Aorta (tissue), 5 donors: ENCODE results near the gene GPER1. TPM values are rescaled to one million over a fixed set of nuclear protein-coding genes. Genes with fewer than 3 reads are reported as not detected.
A peak's percentile ranks its signal among the peaks of the same experiment; 100 is the strongest.

ENCODE experiments used
- ATAC-seq: fragments of 200-7000 bp; cut with Tn5 transposase; one replicate; pipeline ENCODE4 v1.9.1; 2022; ENCODE audit warnings: moderate library complexity; ENCODE audit not compliant: low FRiP score
- DNase-seq, 2 donors: peaks; one replicate each; pipeline ENCODE4 v3.0.0-alpha.2; 2020
- H3K27ac ChIP-seq, 2 donors: one replicate each; pipeline ENCODE4 v1.5.1; 2013; ENCODE audit warnings: low read length in 2 of 2, mild to moderate bottlenecking in 2 of 2, moderate library complexity in 2 of 2, control low read depth in 1 of 2, inconsistent platforms in 1 of 2, low read depth in 1 of 2
- H3K27me3 ChIP-seq, 2 donors: one replicate each; pipeline ENCODE4 v1.6.1; 2013; ENCODE audit warnings: control low read depth in 1 of 2, low read length in 1 of 2, mild to moderate bottlenecking in 1 of 2, moderate library complexity in 1 of 2; ENCODE audit not compliant: insufficient read depth in 2 of 2, control insufficient read depth in 1 of 2
- H3K36me3 ChIP-seq, 2 donors: one replicate each; pipeline ENCODE4 v1.6.1; 2013; ENCODE audit warnings: control low read depth in 1 of 2, low read length in 1 of 2, mild to moderate bottlenecking in 1 of 2; ENCODE audit not compliant: insufficient read depth in 2 of 2, control insufficient read depth in 1 of 2
- H3K4me1 ChIP-seq, 2 donors: one replicate each; pipeline ENCODE4 v1.6.1; 2013; ENCODE audit warnings: low read length in 2 of 2, control low read depth in 1 of 2, mild to moderate bottlenecking in 1 of 2, moderate library complexity in 1 of 2; ENCODE audit not compliant: insufficient read depth in 2 of 2, control insufficient read depth in 1 of 2
- H3K4me3 ChIP-seq, 2 donors: one replicate each; pipeline ENCODE4 v1.5.1; 2013; ENCODE audit warnings: low read length in 2 of 2, control low read depth in 1 of 2, mild to moderate bottlenecking in 1 of 2
- H3K9me3 ChIP-seq: one replicate; pipeline ENCODE4 v1.6.1; 2013; ENCODE audit warnings: mild to moderate bottlenecking, low read length; ENCODE audit not compliant: control insufficient read depth
- WGBS, 2 donors: extraction: QIAGEN DNeasy Blood & Tissue Kit; methylation state at CpG; one replicate each; pipeline ENCODE4 v1.1.7; 2013; 5-methylcytosine and 5-hydroxymethylcytosine counted together
- intact Hi-C, 2 donors: fragments of 100-400 bp; cut with DNase I; formaldehyde crosslinking; loops; one replicate each; pipeline versions ENCODE4 v1.14.2 to v1.15.0; 2022
- polyA plus RNA-seq, 2 donors: library from polyadenylated mRNA; stranded (reverse); fragments of 200-250 nt; gene quantifications; one replicate each; pipeline ENCODE4 v1.2.3, GENCODE V29; 2013
- total RNA-seq, 2 donors: library from RNA; stranded (reverse); fragmentation: NEBNext Ultra II Directional; extraction: Animal tissue kit (Norgen Biotek cat#: 25700); gene quantifications; one replicate each; pipeline ENCODE4 v1.2.1, GENCODE V29; 2021
- donor health status: healthy with polysubstance abuse.
- donor health status: Bipolar disorder and iron deficiency.
- donor health status: DM: no; HTN: no; CAD: no.
- donor health status: DM: no; HTN: no; CAD: no.
- donor health status: DM: yes; HTN: yes; CAD: no.

The GPER1 gene
- total and polyA plus RNA-seq, 4 donors, result 2.8 to 11.2 (median 4.8) TPM

DNA sequence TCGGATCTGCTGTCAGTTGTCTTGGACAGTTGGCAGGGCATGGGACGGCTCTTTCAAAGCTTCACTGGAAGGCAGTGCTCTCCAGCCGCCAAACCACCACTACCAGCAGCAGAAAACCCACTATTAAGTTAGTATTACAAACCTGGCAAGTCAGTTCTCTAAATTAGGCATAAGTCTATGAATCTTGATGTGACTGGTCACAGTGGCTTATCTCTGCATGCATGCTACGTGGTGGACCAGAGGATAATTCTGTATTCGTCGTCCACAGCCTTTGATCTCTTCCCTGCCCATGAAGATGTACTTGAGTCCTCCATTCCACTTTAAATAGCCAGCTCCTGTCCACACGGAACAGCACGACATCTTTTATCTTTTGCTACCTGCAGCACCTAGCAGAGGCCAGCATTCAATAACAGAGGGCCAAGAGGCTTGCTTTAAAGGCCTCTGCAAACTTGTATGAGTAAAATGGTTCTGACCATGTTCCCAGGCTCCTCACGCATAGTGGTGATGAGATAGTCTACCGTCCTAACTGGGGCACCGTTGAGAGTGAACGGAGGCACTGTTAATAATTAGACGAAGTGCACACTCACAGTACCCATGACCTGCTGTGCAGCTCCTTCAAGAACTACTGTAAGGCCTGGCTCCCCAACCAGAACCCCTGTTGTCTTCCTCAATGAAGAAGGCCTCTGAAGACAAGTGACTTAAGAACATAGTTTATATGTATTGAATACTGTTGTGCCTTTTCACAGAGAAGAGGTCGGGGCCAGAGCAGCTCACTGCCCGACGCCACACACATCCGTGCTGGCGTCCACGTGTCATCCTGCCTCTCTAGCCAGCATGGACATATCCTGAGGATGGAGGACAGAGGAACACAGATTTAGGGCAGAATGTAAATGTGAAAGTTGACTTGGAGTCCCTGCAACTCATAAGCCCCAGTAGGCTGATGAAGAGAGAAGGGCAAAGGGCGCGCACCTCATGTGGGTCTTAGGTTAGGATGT, 42.5 kb upstream of the GPER1 start:
- intact Hi-C loops, result loop anchor here in 1 of 2 donors (2.0 kb wide), 1 partner anchor 17 kb away; no protein-coding TSS in a partner anchor
- ATAC-seq, result no peak
- no peaks in the 10 kb centered on the region for H3K9me3 ChIP-seq
- WGBS, 2 donors, result 75 to 78% methylated on average over 21 of the region's 21 CpGs
- no peak for DNase-seq
- H3K36me3 ChIP-seq, result no peaks in the 10 kb centered on the region
- peak overlapping the region; percentile 41 to 80 for H3K4me3 ChIP-seq
- H3K27ac ChIP-seq, result no peak overlapping the region
- no peaks in the 10 kb centered on the region for H3K4me1 ChIP-seq
- H3K27me3 ChIP-seq, result no peaks in the 10 kb centered on the region

DNA sequence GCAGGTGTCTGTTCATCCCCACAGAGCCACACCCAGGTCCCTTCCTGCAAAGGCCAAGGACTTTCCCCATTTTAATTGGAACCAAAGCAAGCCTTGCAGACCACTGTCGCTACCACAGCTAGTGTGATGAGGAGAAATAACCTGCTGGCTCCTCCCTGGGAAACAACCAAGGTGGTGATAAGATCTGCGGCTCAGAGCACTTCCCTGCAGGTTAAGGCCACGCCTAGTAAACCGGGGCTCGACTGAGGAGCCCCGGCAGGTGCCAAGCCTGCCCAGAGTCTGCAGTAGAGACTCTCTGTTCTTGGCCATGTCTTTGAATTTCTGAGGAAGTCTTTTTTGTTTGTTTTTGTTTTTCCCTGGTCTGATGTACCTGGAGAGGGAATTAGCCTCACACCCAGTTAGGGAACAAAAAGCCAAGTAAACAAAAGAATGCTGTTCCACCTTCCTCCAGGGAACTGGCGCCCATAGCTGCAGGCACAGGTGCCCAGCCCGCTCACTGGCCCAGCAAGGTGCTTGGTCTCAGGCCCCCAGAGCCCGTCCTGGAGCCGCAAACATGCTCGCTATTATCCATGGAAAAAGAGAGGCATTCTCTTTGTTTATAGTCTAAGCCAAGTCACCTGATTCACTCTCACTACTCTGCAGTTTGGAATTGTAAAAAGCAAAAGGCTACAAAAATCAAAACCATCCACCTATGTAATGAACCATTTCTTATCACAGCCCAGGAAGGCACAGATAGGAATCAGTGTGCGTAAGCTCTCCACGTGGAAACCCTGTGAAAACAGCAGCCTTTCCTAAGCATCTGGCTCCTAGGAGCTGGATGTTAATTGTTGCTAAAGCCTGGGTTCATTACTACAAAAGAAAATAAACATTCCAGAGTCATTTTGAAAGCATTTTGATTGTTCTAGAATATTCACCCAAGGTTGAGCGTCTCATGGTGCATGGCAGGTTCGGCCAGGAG, 40.9 kb upstream of the GPER1 start:
- H3K27ac ChIP-seq, result no peak overlapping the region

GRCh38 chr7:1049006-1049741, 38.7 kb upstream of the GPER1 start:
- Histone ChIP-seq H3K4me1 (no peaks in the 10 kb centered on the region), H3K27ac (no peak overlapping the region), H3K36me3 (no peaks in the 10 kb centered on the region), H3K27me3 (no peaks in the 10 kb centered on the region), H3K9me3 (no peaks in the 10 kb centered on the region), H3K4me3 (no peak overlapping the region)
- intact Hi-C loops, result no loop called here
- ATAC-seq (no peak), DNase-seq (no peak)
- WGBS, 2 donors, result 91% methylated on average over 23 of the region's 23 CpGs

More for the DNA sequence above, 40.9 kb upstream of the GPER1 start:
- ATAC-seq, result no peak
- H3K36me3 ChIP-seq, result no peaks in the 10 kb centered on the region
- intact Hi-C loops, result no loop called here
- WGBS, 2 donors, result 89 to 92% methylated on average over 15 of the region's 15 CpGs
- H3K4me1 ChIP-seq, result no peaks in the 10 kb centered on the region
- H3K4me3 ChIP-seq, result no peak overlapping the region
- no peaks in the 10 kb centered on the region for H3K27me3 ChIP-seq
- no peak for DNase-seq
- no peaks in the 10 kb centered on the region for H3K9me3 ChIP-seq

DNA sequence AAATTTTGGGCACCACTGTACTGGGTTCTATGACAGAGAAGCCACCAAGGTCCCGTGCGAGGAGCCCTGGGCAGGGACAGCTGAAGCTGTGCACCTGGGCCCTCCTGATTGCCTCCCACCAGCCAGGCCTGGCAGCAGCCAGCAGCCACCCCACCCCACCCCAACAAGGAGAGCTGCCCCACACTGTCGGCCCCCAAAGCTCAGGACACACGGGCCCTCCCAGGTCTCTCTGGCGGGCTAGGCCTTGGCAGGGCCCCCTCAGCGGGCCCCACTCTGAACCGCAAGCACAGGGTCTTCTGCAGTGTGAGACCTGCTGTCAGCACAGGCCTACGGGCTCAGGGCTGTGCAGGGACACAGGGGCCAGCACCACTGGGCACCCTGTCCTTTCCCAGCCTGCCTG, 38.1 kb upstream of the GPER1 start:
- Histone ChIP-seq H3K4me3 (no peak overlapping the region), H3K9me3 (no peaks in the 10 kb centered on the region), H3K27ac (no peak overlapping the region), H3K4me1 (no peaks in the 10 kb centered on the region), H3K36me3 (no peaks in the 10 kb centered on the region), H3K27me3 (no peaks in the 10 kb centered on the region)
- intact Hi-C loops, result no loop called here
- 92 to 94% methylated on average over 8 of the region's 8 CpGs for WGBS, 2 donors
- DNase-seq (no peak), ATAC-seq (no peak)

DNA sequence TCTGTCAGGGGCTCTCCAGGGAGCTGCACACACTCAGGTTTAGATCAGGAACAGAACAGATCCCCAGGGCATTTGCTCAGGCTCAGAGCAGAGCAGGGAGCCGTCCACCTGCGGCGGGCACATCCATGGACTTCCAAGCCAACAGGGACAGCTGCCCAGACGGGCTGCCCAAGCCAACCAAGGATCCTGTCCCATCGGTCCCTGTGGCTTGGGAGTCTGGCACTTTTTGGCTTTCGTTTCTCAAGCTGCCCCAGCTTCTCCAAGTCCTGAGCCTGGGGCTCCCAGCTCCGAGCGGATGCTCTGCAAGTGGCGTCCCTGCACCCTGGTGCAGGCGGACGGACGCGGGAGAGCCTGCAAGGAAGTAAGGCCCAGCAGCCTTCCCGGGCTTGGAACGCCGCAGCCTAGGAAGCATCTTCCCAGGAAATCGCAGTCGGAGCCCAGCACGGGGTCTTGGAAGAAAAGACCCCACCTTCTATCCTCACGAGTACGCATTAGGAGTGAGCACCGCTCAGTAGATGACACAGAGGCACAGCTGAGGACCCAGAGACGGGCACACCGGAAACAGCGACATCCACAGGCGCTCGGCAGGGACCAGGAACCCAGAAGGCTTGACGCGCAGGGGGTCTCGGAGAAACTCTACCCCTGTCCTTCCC, 37.5 kb upstream of the GPER1 start:
- no peak overlapping the region for H3K27ac ChIP-seq
- H3K36me3 ChIP-seq, result no peaks in the 10 kb centered on the region
- H3K27me3 ChIP-seq, result no peaks in the 10 kb centered on the region
- 93 to 94% methylated on average over 30 of the region's 30 CpGs for WGBS, 2 donors
- ATAC-seq (no peak), DNase-seq (peak in 1 of 2 donors; percentile 42)
- intact Hi-C loops, result no loop called here
- H3K4me1 ChIP-seq, result no peaks in the 10 kb centered on the region
- no peaks in the 10 kb centered on the region for H3K9me3 ChIP-seq
- no peak overlapping the region for H3K4me3 ChIP-seq

DNA sequence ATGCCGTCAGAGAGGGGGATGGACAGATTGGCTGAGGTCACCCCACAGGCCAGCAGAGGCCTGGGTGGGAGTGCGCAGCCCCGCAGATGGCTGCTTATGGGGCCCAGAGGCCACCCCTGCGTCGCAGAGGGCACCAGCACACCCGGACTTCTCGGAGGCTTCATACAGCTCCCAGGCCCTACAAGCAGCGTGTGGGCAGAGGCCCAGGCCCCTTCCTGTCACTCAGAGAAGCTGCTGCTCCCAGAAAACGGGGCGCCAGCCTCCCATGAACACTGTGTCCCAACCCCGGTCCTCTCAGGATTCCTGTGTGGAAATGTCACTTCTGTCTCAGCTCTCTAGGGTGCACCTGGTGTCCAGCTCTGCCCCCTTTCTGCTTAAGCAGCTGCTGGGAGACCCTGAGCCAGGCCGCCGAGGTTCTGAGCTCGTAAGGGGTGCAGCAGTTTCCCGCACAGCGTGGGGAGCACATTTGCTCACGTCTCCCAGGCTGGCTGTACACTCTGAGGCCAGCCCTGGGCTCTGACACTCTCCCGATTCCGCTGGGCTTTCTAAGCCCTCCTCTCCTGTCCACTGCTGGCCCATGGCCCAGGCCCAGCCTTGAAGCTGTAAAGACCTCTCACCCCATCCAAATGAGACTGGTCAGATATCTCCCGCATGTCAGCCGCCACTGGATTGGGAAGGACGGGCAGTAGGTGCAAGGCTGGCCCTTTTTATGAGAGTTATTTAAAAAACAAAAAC, 36.8 kb upstream of the GPER1 start:
- Histone ChIP-seq H3K4me1 (no peaks in the 10 kb centered on the region), H3K9me3 (no peaks in the 10 kb centered on the region), H3K27ac (no peak overlapping the region), H3K36me3 (no peaks in the 10 kb centered on the region), H3K27me3 (no peaks in the 10 kb centered on the region), H3K4me3 (no peak overlapping the region)
- 89 to 95% methylated on average over 22 of the region's 22 CpGs for WGBS, 2 donors
- no peak for ATAC-seq
- intact Hi-C loops, result no loop called here
- peak in 1 of 2 donors; percentile 37 for DNase-seq

- peak; percentile 19 for ATAC-seq
- 43% methylated on average over 20 of the region's 20 CpGs for WGBS, 2 donors
- no peak overlapping the region for H3K4me3 ChIP-seq
- no peak overlapping the region for H3K27ac ChIP-seq
- H3K9me3 ChIP-seq, result no peaks in the 10 kb centered on the region
- no peaks in the 10 kb centered on the region for H3K36me3 ChIP-seq
- H3K4me1 ChIP-seq, result no peaks in the 10 kb centered on the region
- peak in 1 of 2 donors; percentile 54 for DNase-seq
- intact Hi-C loops, result no loop called here
- no peaks in the 10 kb centered on the region for H3K27me3 ChIP-seq
Measured at GRCh38 chr7:1052031-1052818, 35.7 kb upstream of the GPER1 start.
